Heart left ventricle (tissue), 13 donors: ENCODE measurements around the gene TMEM178B.

Experiments
- POLR2A ChIP-seq, 2 donors: fragments of 450-650 bp; IDR thresholded peaks; one replicate each; pipeline ENCODE4 v1.6.1; 2017; ENCODE audit warnings: antibody characterized with exemption in 2 of 2, mild to moderate bottlenecking in 2 of 2, moderate library complexity in 2 of 2
- TF ChIP-seq, protein P1 (sequence below), 12 donors: fragments of 200-600 bp; sonication (generic) in 4 of 12; IDR thresholded peaks; one replicate each; pipeline versions ENCODE4 v1.5.0 to v1.8.0; 2018 to 2022; ENCODE audit warnings: antibody characterized with exemption in 12 of 12, mild to moderate bottlenecking in 5 of 12
- donor health status: ischemic (EF 13 %, LVEDD 7.1; RV severe dilation, severe dysfunction).
- donor health status: DM: no; HTN: yes; CAD: no.
- donor health status: DM: no; HTN: no; CAD: no.
- donor health status: ischemic (EF 25% LVEDD 6.9; RV normal size, moderate dysfunction).
- donor health status: ischemic (EF 25% LVEDD 5.7; RV mildly dilated, moderate dysfunction).
- donor health status: ischemic (EF 35%, LVEDD 5.7; RV mildly dilated, moderate dysfunction).
- donor health status: nonischemic (EF 11% LVEDD 7.7; RV severe dilation, severe dysfunction).
- donor health status: DM: yes; HTN: yes; CAD: no.
- donor health status: PGD.
- donor health status: ischemic (EF 29% LVEDD 5.4; RV normal size, mild dysfunction).
- donor health status: nonischemic (EF 23%, LVEDD 6.1; RV moderate dilation, normal function).

DNA sequence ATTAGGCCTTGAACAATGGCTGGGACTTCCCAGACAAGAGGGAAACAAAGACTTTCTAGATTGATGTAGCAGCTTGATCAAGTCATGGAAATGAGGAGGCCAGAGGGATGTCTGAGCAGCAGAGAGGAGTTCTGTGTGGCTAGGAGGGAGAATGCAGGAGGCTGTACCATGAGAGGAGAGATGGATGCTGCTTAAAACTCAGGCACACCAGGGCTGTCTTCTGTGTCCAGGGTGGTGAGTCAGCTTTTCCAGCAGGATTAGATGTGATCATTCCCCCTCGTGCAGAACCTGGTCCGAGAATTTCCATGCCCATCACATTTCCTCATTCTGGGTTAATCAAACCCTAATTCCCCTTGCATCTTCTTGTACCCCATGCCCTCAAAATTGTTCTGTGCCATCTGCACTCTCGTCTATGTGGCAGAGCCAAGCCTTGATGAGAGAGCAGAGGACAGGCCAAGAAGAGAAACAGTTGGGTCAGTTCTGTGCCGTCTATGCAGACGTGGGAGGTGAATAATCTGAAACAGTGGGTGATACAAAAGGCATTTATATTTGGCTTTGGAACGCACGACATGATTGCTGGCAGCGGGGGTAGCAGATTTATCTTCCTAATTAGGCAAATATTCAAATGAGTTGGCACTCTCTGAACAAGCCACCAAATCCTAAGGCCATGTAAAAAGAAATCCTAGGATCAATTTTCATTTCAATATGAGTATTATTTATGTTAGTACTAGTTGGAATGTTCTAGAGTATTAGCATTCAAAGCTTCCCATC lies 160.7 kb downstream of the TMEM178B start:
- TF ChIP-seq, protein P1, sequence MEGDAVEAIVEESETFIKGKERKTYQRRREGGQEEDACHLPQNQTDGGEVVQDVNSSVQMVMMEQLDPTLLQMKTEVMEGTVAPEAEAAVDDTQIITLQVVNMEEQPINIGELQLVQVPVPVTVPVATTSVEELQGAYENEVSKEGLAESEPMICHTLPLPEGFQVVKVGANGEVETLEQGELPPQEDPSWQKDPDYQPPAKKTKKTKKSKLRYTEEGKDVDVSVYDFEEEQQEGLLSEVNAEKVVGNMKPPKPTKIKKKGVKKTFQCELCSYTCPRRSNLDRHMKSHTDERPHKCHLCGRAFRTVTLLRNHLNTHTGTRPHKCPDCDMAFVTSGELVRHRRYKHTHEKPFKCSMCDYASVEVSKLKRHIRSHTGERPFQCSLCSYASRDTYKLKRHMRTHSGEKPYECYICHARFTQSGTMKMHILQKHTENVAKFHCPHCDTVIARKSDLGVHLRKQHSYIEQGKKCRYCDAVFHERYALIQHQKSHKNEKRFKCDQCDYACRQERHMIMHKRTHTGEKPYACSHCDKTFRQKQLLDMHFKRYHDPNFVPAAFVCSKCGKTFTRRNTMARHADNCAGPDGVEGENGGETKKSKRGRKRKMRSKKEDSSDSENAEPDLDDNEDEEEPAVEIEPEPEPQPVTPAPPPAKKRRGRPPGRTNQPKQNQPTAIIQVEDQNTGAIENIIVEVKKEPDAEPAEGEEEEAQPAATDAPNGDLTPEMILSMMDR (IDR thresholded peaks at IDR 0.05) = no peak
- TF ChIP-seq POLR2A (IDR thresholded peaks at IDR 0.05) = no peak
